Glutamatergic neuron (in vitro differentiated cells): ENCODE results near the gene CHMP6. TPM values are rescaled to one million over a fixed set of nuclear protein-coding genes. Genes with fewer than 3 reads are reported as not detected.

Source experiments
- DNase-seq: peaks from one replicate; pipeline ENCODE4 v3.0.0; 2022
- H3K27ac Mint-ChIP-seq: one replicate; pipeline ENCODE4 v1.8.0; 2020; ENCODE audit warnings: mild to moderate bottlenecking, mixed read lengths, inconsistent platforms; ENCODE audit not compliant: unreplicated experiment
- H3K27me3 Mint-ChIP-seq: one replicate; pipeline ENCODE4 v1.8.0; 2020; ENCODE audit warnings: mild to moderate bottlenecking, moderate library complexity, mixed read lengths, inconsistent platforms; ENCODE audit not compliant: unreplicated experiment
- H3K36me3 Mint-ChIP-seq: one replicate; pipeline ENCODE4 v1.8.0; 2020; ENCODE audit warnings: mild to moderate bottlenecking, mixed read lengths, inconsistent platforms; ENCODE audit not compliant: unreplicated experiment
- H3K4me1 Mint-ChIP-seq: one replicate; pipeline ENCODE4 v1.8.0; 2020; ENCODE audit warnings: mild to moderate bottlenecking, low read depth, mixed read lengths, inconsistent platforms; ENCODE audit not compliant: unreplicated experiment
- H3K4me3 Mint-ChIP-seq: one replicate; pipeline ENCODE4 v1.8.0; 2020; ENCODE audit warnings: mild to moderate bottlenecking, mixed read lengths, inconsistent platforms; ENCODE audit not compliant: unreplicated experiment
- H3K9me3 Mint-ChIP-seq: one replicate; pipeline ENCODE4 v1.8.0; 2020; ENCODE audit warnings: mild to moderate bottlenecking, moderate library complexity, mixed read lengths, inconsistent platforms; ENCODE audit not compliant: unreplicated experiment
- CTCF ChIP-seq: fragments of 200-600 bp; sonication (generic); IDR thresholded peaks from one replicate; pipeline ENCODE4 v1.5.0; 2021; ENCODE audit not compliant: partially characterized antibody, unreplicated experiment
- total RNA-seq: library from RNA; stranded (reverse); fragmentation: NEBNext Ultra II Directional; extraction: Animal tissue kit (Norgen Biotek cat#: 25700); gene quantifications from one replicate; pipeline ENCODE4 v1.2.1, GENCODE V29; 2021; ENCODE audit not compliant: unreplicated experiment

The CHMP6 gene
- total RNA-seq, 1 donor from 2014 or later = 24.3 TPM

- peaks cover 11% of the 10 kb centered on the region for H3K27me3 Mint-ChIP-seq
These were observed 30.1 kb downstream of the CHMP6 start for GRCh38 chr17:81021531-81022343.

GRCh38 chr17:81022344-81022676 lies 30.7 kb downstream of the CHMP6 start:
- Mint-ChIP-seq H3K9me3 (peaks cover 2% of the 10 kb centered on the region), H3K36me3 (peaks cover 5% of the 10 kb centered on the region), H3K27me3 (peaks cover 11% of the 10 kb centered on the region), H3K4me1 (peaks cover 28% of the 10 kb centered on the region), H3K27ac (no peak overlapping the region), H3K4me3 (no peak overlapping the region)
- no peak for DNase-seq
- no peak for TF ChIP-seq CTCF

More at GRCh38 chr17:81021531-81022343, 30.1 kb downstream of the CHMP6 start:
- H3K27ac Mint-ChIP-seq = no peak overlapping the region
- TF ChIP-seq CTCF = no peak
- peaks cover under 1% of the 10 kb centered on the region for H3K36me3 Mint-ChIP-seq
- peaks cover 3% of the 10 kb centered on the region for H3K9me3 Mint-ChIP-seq
- no peak for DNase-seq
- H3K4me3 Mint-ChIP-seq = no peak overlapping the region
- H3K4me1 Mint-ChIP-seq = peaks cover 23% of the 10 kb centered on the region

GRCh38 chr17:81025065-81025740 lies 33.6 kb downstream of the CHMP6 start:
- no peak for TF ChIP-seq CTCF
- no peak for DNase-seq
- Mint-ChIP-seq H3K9me3 (peaks cover 2% of the 10 kb centered on the region), H3K4me3 (no peak overlapping the region), H3K27ac (no peak overlapping the region), H3K27me3 (peaks cover 10% of the 10 kb centered on the region), H3K4me1 (peaks cover 23% of the 10 kb centered on the region), H3K36me3 (peaks cover 5% of the 10 kb centered on the region)

- peaks cover 25% of the 10 kb centered on the region for H3K4me1 Mint-ChIP-seq
- peaks cover 5% of the 10 kb centered on the region for H3K36me3 Mint-ChIP-seq
- no peak overlapping the region for H3K27ac Mint-ChIP-seq
- peaks cover 2% of the 10 kb centered on the region for H3K9me3 Mint-ChIP-seq
- no peak for TF ChIP-seq CTCF
- H3K4me3 Mint-ChIP-seq = no peak overlapping the region
- H3K27me3 Mint-ChIP-seq = peaks cover 10% of the 10 kb centered on the region
- DNase-seq = no peak
These were observed 34.1 kb downstream of the CHMP6 start for GRCh38 chr17:81025741-81026129.
